Smooth muscle cell of the brain vasculature (primary cell): ENCODE measurements around the gene SSTR4.

Experiments used
- DNase-seq: peaks from one replicate; pipeline ENCODE4 v3.0.0-alpha.2; 2012; ENCODE audit warnings: low read depth, low spot score

SSTR4 gene

GRCh38 chr20:23043376-23043775 lies 8.3 kb downstream of the SSTR4 start:
- DNase-seq, result no peak

GRCh38 chr20:23046431-23046830 lies 11.3 kb downstream of the SSTR4 start:
- DNase-seq, result no peak

GRCh38 chr20:23047001-23047737 lies 12.1 kb downstream of the SSTR4 start:
- no peak for DNase-seq

GRCh38 chr20:23047738-23048214 lies 12.7 kb downstream of the SSTR4 start:
- no peak for DNase-seq

- DNase-seq, result no peak
Measured at GRCh38 chr20:23048283-23049200, 13.4 kb downstream of the SSTR4 start.

GRCh38 chr20:23049201-23050075 lies 14.3 kb downstream of the SSTR4 start, which contains the start of gene THBD:
THBD (minus strand) TSS chr20:23049672; CDS start chr20:23049504, 168 bp downstream.
- no peak for DNase-seq

- DNase-seq, result no peak
Measured at GRCh38 chr20:23050076-23050838, 15.1 kb downstream of the SSTR4 start.

- peak; percentile 84 for DNase-seq
Measured at GRCh38 chr20:23050847-23051627, 15.9 kb downstream of the SSTR4 start.

GRCh38 chr20:23052904-23053303 lies 17.8 kb downstream of the SSTR4 start:
- DNase-seq, result no peak

GRCh38 chr20:23058240-23058639 lies 23.1 kb downstream of the SSTR4 start:
- DNase-seq, result no peak

GRCh38 chr20:23059001-23059400 lies 23.9 kb downstream of the SSTR4 start:
- DNase-seq, result no peak

- no peak for DNase-seq
Measured at GRCh38 chr20:23059846-23060245, 24.7 kb downstream of the SSTR4 start.

- no peak for DNase-seq
Measured at GRCh38 chr20:23060629-23061028, 25.5 kb downstream of the SSTR4 start.

- DNase-seq, result no peak
Measured at GRCh38 chr20:23061262-23061661, 26.1 kb downstream of the SSTR4 start.

GRCh38 chr20:23061734-23062561 lies 26.8 kb downstream of the SSTR4 start:
- no peak for DNase-seq

- no peak for DNase-seq
Measured at GRCh38 chr20:23062632-23063031, 27.5 kb downstream of the SSTR4 start.

- DNase-seq, result no peak
Measured at GRCh38 chr20:23063168-23063567, 28.1 kb downstream of the SSTR4 start.

GRCh38 chr20:23063581-23063980 lies 28.5 kb downstream of the SSTR4 start:
- no peak for DNase-seq
